Hepatocyte (in vitro differentiated cells): ENCODE results near the gene TLCD2. TPM values are rescaled to one million over a fixed set of nuclear protein-coding genes. Genes with fewer than 3 reads are reported as not detected.
"Not testable (repeated sequence)": the region's sequence is repeated elsewhere in the genome, so short reads cannot be mapped to it uniquely, and the experiment has no call there.

Source experiments
- DNase-seq: peaks from one replicate; pipeline ENCODE4 v3.0.0-alpha.2; 2016; ENCODE audit warnings: low spot score
- H2AFZ ChIP-seq: fragments of 200-600 bp; sonication (generic); 2 replicates; pipeline ENCODE4 v1.6.0; 2016; ENCODE audit warnings: antibody characterized with exemption, mild to moderate bottlenecking
- H3K27ac ChIP-seq: fragments of 200-600 bp; sonication (generic); 2 replicates; pipeline ENCODE4 v1.5.1; 2016; ENCODE audit warnings: mild to moderate bottlenecking
- H3K27me3 ChIP-seq: fragments of 200-600 bp; sonication (generic); 2 replicates; pipeline ENCODE4 v1.6.1; 2016
- H3K36me3 ChIP-seq: fragments of 200-600 bp; sonication (generic); replicated peaks from 2 replicates; pipeline ENCODE4 v1.5.1; 2016; ENCODE audit warnings: low read depth; ENCODE audit not compliant: insufficient read depth
- H3K4me1 ChIP-seq: fragments of 200-600 bp; sonication (generic); 2 replicates; pipeline ENCODE4 v1.5.1; 2016; ENCODE audit warnings: mild to moderate bottlenecking, moderate library complexity; ENCODE audit not compliant: insufficient read depth
- H3K4me2 ChIP-seq: fragments of 200-600 bp; sonication (generic); 2 replicates; pipeline ENCODE4 v1.6.0; 2016
- H3K4me3 ChIP-seq: fragments of 200-600 bp; sonication (generic); 2 replicates; pipeline ENCODE4 v1.5.1; 2016; ENCODE audit warnings: mild to moderate bottlenecking
- H3K79me2 ChIP-seq: fragments of 200-600 bp; sonication (generic); 2 replicates; pipeline ENCODE4 v1.6.0; 2017; ENCODE audit warnings: mild to moderate bottlenecking
- H3K9me2 ChIP-seq: fragments of 200-600 bp; sonication (generic); replicated peaks from 2 replicates; pipeline ENCODE4 v1.6.0; 2017; ENCODE audit warnings: mild to moderate bottlenecking; ENCODE audit not compliant: insufficient read depth
- H3K9me3 ChIP-seq: fragments of 200-600 bp; sonication (generic); 2 replicates; pipeline ENCODE4 v1.5.1; 2016; ENCODE audit warnings: low read depth, mild to moderate bottlenecking
- H4K20me1 ChIP-seq: fragments of 200-600 bp; sonication (generic); 2 replicates; pipeline ENCODE4 v1.6.0; 2016; ENCODE audit warnings: mild to moderate bottlenecking; ENCODE audit not compliant: insufficient read depth, poor library complexity, severe bottlenecking
- CTCF ChIP-seq: fragments of 200-600 bp; sonication (generic); IDR thresholded peaks from 2 replicates; pipeline ENCODE4 v1.5.1; 2016; ENCODE audit warnings: antibody characterized with exemption, mild to moderate bottlenecking; ENCODE audit not compliant: poor library complexity
- EZH2 ChIP-seq: fragments of 200-600 bp; sonication (generic); IDR thresholded peaks from 2 replicates; pipeline ENCODE4 v1.6.1; 2016; ENCODE audit warnings: antibody characterized with exemption, mild to moderate bottlenecking, borderline replicate concordance
- EZH2phosphoT487 ChIP-seq: fragments of 200-600 bp; sonication (generic); IDR thresholded peaks from one replicate; pipeline ENCODE4 v1.6.1; 2018; ENCODE audit warnings: antibody characterized with exemption, mild to moderate bottlenecking, low read depth, moderate library complexity; ENCODE audit not compliant: unreplicated experiment, severe bottlenecking
- WGBS: methylation state at CpG from one replicate; pipeline ENCODE4 v1.1.6; 2016; ENCODE audit warnings: low lambda C conversion rate; ENCODE audit errors: missing lambda C conversion rate; 5-methylcytosine and 5-hydroxymethylcytosine counted together
- polyA plus RNA-seq: library from polyadenylated mRNA; unstranded; fragments of >200 nt; fragmentation: Nextera tagmentation; extraction: Ambion mirVana; gene quantifications from 2 replicates; pipeline ENCODE4 v1.2.1, GENCODE V29; 2016
- total RNA-seq: library from RNA; depleted of rRNA; stranded (reverse); fragments of >200 nt; gene quantifications from 2 replicates; pipeline ENCODE4 v1.2.3, GENCODE V29; 2014

The TLCD2 gene
- total and polyA plus RNA-seq, 2 experiments from 2014 or later: 2.0 to 4.5 TPM

- no peak for TF ChIP-seq EZH2
- TF ChIP-seq CTCF: no peak
- no peak for TF ChIP-seq EZH2phosphoT487
- Histone ChIP-seq H3K9me2 (no peaks in the 10 kb centered on the region), H3K36me3 (no peaks in the 10 kb centered on the region), H3K4me2 (no peak overlapping the region), H3K27ac (no peak overlapping the region), H3K4me3 (no peak overlapping the region), H3K9me3 (no peaks in the 10 kb centered on the region), H4K20me1 (no peaks in the 10 kb centered on the region), H3K4me1 (no peaks in the 10 kb centered on the region), H3K79me2 (no peaks in the 10 kb centered on the region), H3K27me3 (no peaks in the 10 kb centered on the region), H2AFZ (no peak overlapping the region)
- no peak for DNase-seq
- 65% methylated on average over 4 of the region's 4 CpGs for WGBS
Observed at GRCh38 chr17:1703063-1703462, 7.1 kb downstream of the TLCD2 start.

- not testable (repeated sequence) for H3K9me3 ChIP-seq, H3K79me2 ChIP-seq
- 86% methylated on average over 5 of the region's 5 CpGs for WGBS
Observed at GRCh38 chr17:1699891-1700290, 10.3 kb downstream of the TLCD2 start.

GRCh38 chr17:1697681-1698080 lies 12.5 kb downstream of the TLCD2 start:
- Histone ChIP-seq H3K9me3 (no peaks in the 10 kb centered on the region), H3K27ac (no peak overlapping the region), H3K4me2 (no peak overlapping the region), H3K4me1 (no peaks in the 10 kb centered on the region), H3K79me2 (no peaks in the 10 kb centered on the region), H3K4me3 (no peak overlapping the region), H3K9me2 (no peaks in the 10 kb centered on the region), H3K27me3 (no peaks in the 10 kb centered on the region), H3K36me3 (no peaks in the 10 kb centered on the region), H2AFZ (no peak overlapping the region), H4K20me1 (no peaks in the 10 kb centered on the region)
- no peak for DNase-seq
- WGBS: 39% methylated on average over 5 of the region's 5 CpGs
- no peak for TF ChIP-seq EZH2phosphoT487
- TF ChIP-seq EZH2: no peak
- TF ChIP-seq CTCF: no peak

More at GRCh38 chr17:1699891-1700290, 10.3 kb downstream of the TLCD2 start:
- H3K4me2 ChIP-seq, H3K27me3 ChIP-seq, DNase-seq, H3K4me3 ChIP-seq, H2AFZ ChIP-seq, H3K36me3 ChIP-seq, H3K4me1 ChIP-seq, H3K9me2 ChIP-seq, H4K20me1 ChIP-seq, H3K27ac ChIP-seq: not testable (repeated sequence)

- WGBS: 89% methylated on average over 8 of the region's 8 CpGs
- no peak for DNase-seq
- Histone ChIP-seq H3K4me1 (no peaks in the 10 kb centered on the region), H3K27me3 (no peaks in the 10 kb centered on the region), H3K4me2 (no peak overlapping the region), H3K9me2 (no peaks in the 10 kb centered on the region), H3K27ac (no peak overlapping the region), H3K36me3 (no peaks in the 10 kb centered on the region), H3K9me3 (no peaks in the 10 kb centered on the region), H4K20me1 (no peaks in the 10 kb centered on the region), H2AFZ (no peak overlapping the region), H3K4me3 (no peak overlapping the region), H3K79me2 (no peaks in the 10 kb centered on the region)
- TF ChIP-seq EZH2 (no peak), EZH2phosphoT487 (no peak), CTCF (no peak)
Observed at GRCh38 chr17:1695365-1695764, 14.8 kb downstream of the TLCD2 start.
